Activated gamma-delta T cell (primary cell): ENCODE measurements around the gene FHOD1.

ENCODE experiments used
- DNase-seq: peaks from one replicate; lab custom pipeline; 2025; lab: John Stamatoyannopoulos, UW
- total RNA-seq, 2 donors: gene quantifications; one replicate each; lab custom pipeline; 2026; lab: John Stamatoyannopoulos, UW

Gene FHOD1
- total RNA-seq = 85.8 to 104 reads per million in 2 donors

GRCh38 chr16:67247192-67248072 lies at the start of gene FHOD1:
TSS of gene FHOD1 (minus strand) at chr16:67247481. CDS start at chr16:67247410, 71 bp downstream.
- peak; percentile 94 for DNase-seq

GRCh38 chr16:67296420-67296819 lies 49.1 kb upstream of the FHOD1 start:
- no peak for DNase-seq

- DNase-seq = no peak
Observed at GRCh38 chr16:67294938-67295361, 47.7 kb upstream of the FHOD1 start.

GRCh38 chr16:67294171-67294757 lies 47.0 kb upstream of the FHOD1 start:
- no peak for DNase-seq

- no peak for DNase-seq
Observed at GRCh38 chr16:67291461-67291860, 44.2 kb upstream of the FHOD1 start.

- no peak for DNase-seq
Observed at GRCh38 chr16:67287960-67288359, 40.7 kb upstream of the FHOD1 start.

GRCh38 chr16:67286441-67287235 lies 39.4 kb upstream of the FHOD1 start:
- no peak for DNase-seq

GRCh38 chr16:67284699-67285646 lies 37.7 kb upstream of the FHOD1 start:
- DNase-seq = no peak

- no peak for DNase-seq
Observed at GRCh38 chr16:67283826-67284555, 36.7 kb upstream of the FHOD1 start.

GRCh38 chr16:67283039-67283825 lies 36.0 kb upstream of the FHOD1 start:
- no peak for DNase-seq

GRCh38 chr16:67282447-67282805 lies 35.1 kb upstream of the FHOD1 start:
- DNase-seq = no peak

GRCh38 chr16:67281536-67282446 lies 34.5 kb upstream of the FHOD1 start:
- no peak for DNase-seq

GRCh38 chr16:67280090-67281015 lies 33.1 kb upstream of the FHOD1 start:
- no peak for DNase-seq

GRCh38 chr16:67279296-67280089 lies 32.2 kb upstream of the FHOD1 start, which contains the start of gene PLEKHG4:
TSS of gene PLEKHG4 (plus strand) at chr16:67279532. CDS start at chr16:67280045, 513 bp downstream.
- DNase-seq = peak; percentile 68

GRCh38 chr16:67278773-67279295 lies 31.6 kb upstream of the FHOD1 start:
- no peak for DNase-seq

- no peak for DNase-seq
Observed at GRCh38 chr16:67277999-67278772, 30.9 kb upstream of the FHOD1 start.
